Right atrium auricular region (tissue), 2 donors: ENCODE results near the gene MICAL2. TPM values are rescaled to one million over a fixed set of nuclear protein-coding genes. Genes with fewer than 3 reads are reported as not detected.

Source experiments
- DNase-seq: peaks from one replicate; pipeline ENCODE4 v3.0.0-alpha.2; 2019; ENCODE audit warnings: low spot score
- H3K27ac ChIP-seq, 2 donors: fragments of 200-600 bp; sonication (generic); 1 replicate in 1 of 2; 2 replicates in 1 of 2; pipeline ENCODE4 v1.5.1; 2016 to 2019
- H3K27me3 ChIP-seq, 2 donors: fragments of 200-600 bp; sonication (generic); one replicate each; pipeline versions ENCODE4 v1.5.1 to v1.6.0; 2017 to 2019
- H3K36me3 ChIP-seq: fragments of 200-600 bp; sonication (generic); one replicate; pipeline ENCODE4 v1.5.1; 2016
- H3K4me1 ChIP-seq, 2 donors: fragments of 200-600 bp; sonication (generic); one replicate each; pipeline versions ENCODE4 v1.5.1 to v1.6.0; 2017 to 2019
- H3K4me3 ChIP-seq, 2 donors: fragments of 200-600 bp; sonication (generic); 1 replicate in 1 of 2; 2 replicates in 1 of 2; pipeline ENCODE4 v1.5.1; 2017 to 2019; ENCODE audit warnings: mild to moderate bottlenecking in 1 of 2, moderate library complexity in 1 of 2
- H3K9me3 ChIP-seq, 2 donors: fragments of 200-600 bp; sonication (generic); one replicate each; pipeline ENCODE4 v1.5.1; 2019
- total RNA-seq, 2 donors: library from RNA; depleted of rRNA; stranded (reverse); fragments of >200 nt; gene quantifications; one replicate each; pipeline ENCODE4 v1.1.0, GENCODE V29; 2016
- TF ChIP-seq, protein P1 (sequence below), 2 donors: fragments of 200-600 bp; sonication (generic); IDR thresholded peaks; one replicate each; pipeline ENCODE4 v1.5.1; 2019; ENCODE audit warnings: antibody characterized with exemption in 2 of 2

The MICAL2 gene
- total RNA-seq, 2 donors from 2014 or later: 77.6 to 84.5 TPM

- H3K27me3 ChIP-seq: no peaks in the 10 kb centered on the region
- peaks cover 9% of the 10 kb centered on the region for H3K36me3 ChIP-seq
- TF ChIP-seq, protein P1, sequence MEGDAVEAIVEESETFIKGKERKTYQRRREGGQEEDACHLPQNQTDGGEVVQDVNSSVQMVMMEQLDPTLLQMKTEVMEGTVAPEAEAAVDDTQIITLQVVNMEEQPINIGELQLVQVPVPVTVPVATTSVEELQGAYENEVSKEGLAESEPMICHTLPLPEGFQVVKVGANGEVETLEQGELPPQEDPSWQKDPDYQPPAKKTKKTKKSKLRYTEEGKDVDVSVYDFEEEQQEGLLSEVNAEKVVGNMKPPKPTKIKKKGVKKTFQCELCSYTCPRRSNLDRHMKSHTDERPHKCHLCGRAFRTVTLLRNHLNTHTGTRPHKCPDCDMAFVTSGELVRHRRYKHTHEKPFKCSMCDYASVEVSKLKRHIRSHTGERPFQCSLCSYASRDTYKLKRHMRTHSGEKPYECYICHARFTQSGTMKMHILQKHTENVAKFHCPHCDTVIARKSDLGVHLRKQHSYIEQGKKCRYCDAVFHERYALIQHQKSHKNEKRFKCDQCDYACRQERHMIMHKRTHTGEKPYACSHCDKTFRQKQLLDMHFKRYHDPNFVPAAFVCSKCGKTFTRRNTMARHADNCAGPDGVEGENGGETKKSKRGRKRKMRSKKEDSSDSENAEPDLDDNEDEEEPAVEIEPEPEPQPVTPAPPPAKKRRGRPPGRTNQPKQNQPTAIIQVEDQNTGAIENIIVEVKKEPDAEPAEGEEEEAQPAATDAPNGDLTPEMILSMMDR (IDR thresholded peaks at IDR 0.05): no peak
- H3K27ac ChIP-seq: no peak overlapping the region
- no peak for DNase-seq
- no peaks in the 10 kb centered on the region for H3K9me3 ChIP-seq
- no peak overlapping the region for H3K4me3 ChIP-seq
- peaks cover 0 to 39% of the 10 kb centered on the region in 2 donors for H3K4me1 ChIP-seq
Observed at GRCh38 chr11:12148882-12149281, 38.5 kb downstream of the MICAL2 start.

- Histone ChIP-seq H3K9me3 (no peaks in the 10 kb centered on the region), H3K36me3 (peaks cover 11% of the 10 kb centered on the region), H3K27ac (no peak overlapping the region), H3K4me3 (no peak overlapping the region), H3K27me3 (no peaks in the 10 kb centered on the region), H3K4me1 (peaks cover 0 to 30% of the 10 kb centered on the region in 2 donors)
- TF ChIP-seq, protein P1 (IDR thresholded peaks at IDR 0.05): no peak
- DNase-seq: no peak
Observed at GRCh38 chr11:12149672-12150225, 39.4 kb downstream of the MICAL2 start.

- TF ChIP-seq, protein P1 (IDR thresholded peaks at IDR 0.05): no peak
- no peak overlapping the region for H3K27ac ChIP-seq
- DNase-seq: no peak
- no peaks in the 10 kb centered on the region for H3K9me3 ChIP-seq
- H3K4me1 ChIP-seq: peaks cover 0 to 26% of the 10 kb centered on the region in 2 donors
- H3K36me3 ChIP-seq: peaks cover 16% of the 10 kb centered on the region
- no peak overlapping the region for H3K4me3 ChIP-seq
- H3K27me3 ChIP-seq: no peaks in the 10 kb centered on the region
Observed at GRCh38 chr11:12150831-12151382, 40.5 kb downstream of the MICAL2 start.

DNA sequence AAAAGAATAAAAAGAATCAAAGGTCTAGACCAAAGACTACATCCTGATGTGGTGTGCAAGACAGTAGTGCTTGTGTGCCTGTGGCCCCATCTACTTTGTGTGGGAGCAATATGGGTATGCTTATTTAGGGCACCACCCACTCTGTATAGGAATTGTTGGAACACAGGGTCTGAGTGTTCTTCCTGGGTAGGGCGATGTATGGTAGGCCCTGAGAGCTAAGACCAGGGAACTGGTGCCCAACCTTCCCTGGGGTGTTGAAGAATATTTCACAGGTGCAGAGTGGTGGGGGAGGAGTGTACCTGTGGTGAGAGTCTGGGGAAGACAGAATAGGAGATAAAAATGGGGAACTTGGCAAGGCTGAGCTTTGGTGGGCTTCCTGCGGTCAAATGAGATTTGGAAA lies 41.9 kb downstream of the MICAL2 start:
- H3K27ac ChIP-seq: no peak overlapping the region
- no peaks in the 10 kb centered on the region for H3K9me3 ChIP-seq
- H3K4me1 ChIP-seq: peaks cover 0 to 41% of the 10 kb centered on the region in 2 donors
- no peak overlapping the region for H3K4me3 ChIP-seq
- H3K27me3 ChIP-seq: no peaks in the 10 kb centered on the region
- no peak for DNase-seq
- H3K36me3 ChIP-seq: peaks cover 16% of the 10 kb centered on the region
- TF ChIP-seq, protein P1 (IDR thresholded peaks at IDR 0.05): no peak

DNA sequence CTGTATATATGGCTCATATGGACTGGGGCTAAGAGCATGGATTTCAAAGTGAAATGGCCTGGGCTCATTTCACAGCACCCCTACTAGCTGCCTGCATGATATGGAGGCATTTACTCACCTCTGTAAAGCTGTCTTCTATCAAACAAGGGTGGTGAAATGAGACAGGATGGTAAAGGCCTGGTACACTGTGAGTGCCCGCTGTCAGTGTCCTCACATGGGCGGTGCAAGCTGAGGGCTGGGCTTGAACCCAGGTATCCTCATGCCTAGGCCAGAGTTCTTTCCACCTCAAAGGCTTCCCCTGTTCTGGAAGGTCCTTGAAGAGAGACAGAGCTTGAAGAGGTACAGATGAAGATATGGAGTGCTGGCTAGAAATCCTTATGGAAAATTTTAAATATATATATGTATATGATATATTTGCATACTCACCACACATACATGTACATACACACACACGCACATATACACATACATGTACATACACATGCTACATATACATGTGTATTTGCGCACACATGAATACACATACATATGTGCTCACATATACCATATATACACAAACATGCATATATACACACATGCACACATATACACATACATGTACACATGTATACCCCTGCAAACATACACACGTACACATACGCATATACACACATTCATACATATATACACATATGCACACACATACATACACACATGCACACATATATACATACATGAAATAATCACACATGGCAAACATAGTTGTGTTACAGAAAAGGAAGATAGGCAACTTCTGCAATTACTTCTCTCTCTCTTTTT lies 44.7 kb downstream of the MICAL2 start:
- no peaks in the 10 kb centered on the region for H3K9me3 ChIP-seq
- no peak overlapping the region for H3K4me3 ChIP-seq
- peaks cover 16% of the 10 kb centered on the region for H3K36me3 ChIP-seq
- TF ChIP-seq, protein P1 (IDR thresholded peaks at IDR 0.05): no peak
- peaks cover 0 to 44% of the 10 kb centered on the region in 2 donors for H3K4me1 ChIP-seq
- no peak overlapping the region for H3K27ac ChIP-seq
- DNase-seq: no peak
- H3K27me3 ChIP-seq: no peaks in the 10 kb centered on the region
